H1 (cell line): ENCODE measurements around the gene CGRRF1. TPM values are rescaled to one million over a fixed set of nuclear protein-coding genes. Genes with fewer than 3 reads are reported as not detected.
A peak's percentile ranks its signal among the peaks of the same experiment; 100 is the strongest.

Experiments
- RAD21 ChIP-seq, 2 experiments: IDR thresholded peaks in 1 of 2; conservative IDR thresholded peaks in 1 of 2; 2 replicates each; pipeline ENCODE4 v1.6.1; 2011; ENCODE audit warnings: low read depth in 2 of 2, low read length in 2 of 2, improper control_type of control experiment in 1 of 2, inconsistent platforms in 1 of 2, mild to moderate bottlenecking in 1 of 2, moderate library complexity in 1 of 2
- SUZ12 ChIP-seq: fragments of 200-600 bp; sonication (generic); IDR thresholded peaks from 2 replicates; pipeline ENCODE4 v1.6.1; 2012; ENCODE audit warnings: mild to moderate bottlenecking, inconsistent platforms, low read length, moderate library complexity, mixed read lengths
- polyA plus RNA-seq, 7 experiments: library from polyadenylated mRNA; depleted of rRNA in 3 of 7; stranded (reverse) in 5 of 7; unstranded in 2 of 7; fragments of >200 nt in 5 of 7; fragments of 200-250 nt in 2 of 7; gene quantifications; 1 replicate in 5 of 7; 2 replicates in 1 of 7; 4 replicates in 1 of 7; pipeline versions ENCODE4 v1.2.1 to v1.2.3, GENCODE V29; 2011 to 2013; ENCODE audit warnings: missing spikeins in 2 of 7, mixed read lengths in 2 of 7
- total RNA-seq: library from RNA; stranded (reverse); fragmentation: NEBNext Ultra II Directional; extraction: Animal tissue kit (Norgen Biotek cat#: 25700); gene quantifications from 2 replicates; pipeline ENCODE4 v1.2.1, GENCODE V29; 2021

The CGRRF1 gene
- total and polyA plus RNA-seq, 2 of the 8 experiments (the other 6 are each of a cell fraction or from before 2014, with no cell fraction given): 7.4 to 20.2 TPM

- TF ChIP-seq RAD21 (IDR thresholded peaks at IDR 0.05 in 1 of 2, conservative IDR thresholded peaks at IDR 0.05 in 1 of 2; ENCODE audit: low read depth in 2 of 2, low read length in 2 of 2) (peak in 1 of 2 experiments; percentile 10; a peak in 1 of 4 replicates), SUZ12 (peak; percentile 56)
Observed at GRCh38 chr14:54566410-54567223, 56.9 kb downstream of the CGRRF1 start, which contains the start of gene SAMD4A (continued).
